Measurements from ENCODE around the gene TCF20.

TCF20 gene

DNA sequence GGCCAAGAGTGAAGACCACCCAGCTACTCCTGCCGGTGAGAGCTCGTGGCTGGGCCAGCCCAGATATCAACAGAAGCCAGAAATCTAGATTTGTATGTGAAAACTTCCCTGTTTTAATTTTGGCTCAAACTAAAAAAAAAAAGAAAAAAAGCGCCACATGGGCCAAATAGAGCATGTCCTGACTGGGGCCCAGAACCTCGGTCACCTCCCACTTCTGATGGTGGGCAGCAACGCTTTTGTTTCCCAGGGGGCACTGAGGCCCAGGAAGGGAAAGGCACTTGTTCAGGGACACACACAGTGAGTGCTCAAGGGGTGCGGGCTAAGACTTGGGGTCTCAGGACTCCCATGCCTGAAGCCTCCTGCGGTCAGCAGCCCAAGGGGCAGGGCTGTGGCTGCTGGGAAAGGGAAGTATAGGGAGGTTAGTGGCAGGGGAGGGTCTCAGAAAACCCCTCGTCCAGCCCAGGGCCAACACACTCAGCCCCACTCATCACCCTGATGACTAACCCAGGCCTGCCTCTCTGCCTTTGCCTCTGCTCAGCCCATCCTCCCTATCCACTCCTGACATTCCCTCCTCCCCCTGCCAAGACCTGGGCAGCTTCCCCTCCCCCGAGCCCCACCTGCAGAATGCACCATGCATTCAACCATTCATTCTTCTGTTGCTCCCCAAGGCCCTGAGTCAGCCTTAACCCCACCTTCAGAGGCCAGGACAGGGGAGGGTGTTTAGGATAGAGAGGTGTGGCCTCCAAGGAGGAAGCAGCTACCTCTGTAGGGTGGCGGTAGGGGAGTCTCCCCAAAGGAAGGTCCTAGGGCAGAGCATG, 30.0 kb upstream of the TCF20 start:
- no peak for FAIRE-seq

DNA sequence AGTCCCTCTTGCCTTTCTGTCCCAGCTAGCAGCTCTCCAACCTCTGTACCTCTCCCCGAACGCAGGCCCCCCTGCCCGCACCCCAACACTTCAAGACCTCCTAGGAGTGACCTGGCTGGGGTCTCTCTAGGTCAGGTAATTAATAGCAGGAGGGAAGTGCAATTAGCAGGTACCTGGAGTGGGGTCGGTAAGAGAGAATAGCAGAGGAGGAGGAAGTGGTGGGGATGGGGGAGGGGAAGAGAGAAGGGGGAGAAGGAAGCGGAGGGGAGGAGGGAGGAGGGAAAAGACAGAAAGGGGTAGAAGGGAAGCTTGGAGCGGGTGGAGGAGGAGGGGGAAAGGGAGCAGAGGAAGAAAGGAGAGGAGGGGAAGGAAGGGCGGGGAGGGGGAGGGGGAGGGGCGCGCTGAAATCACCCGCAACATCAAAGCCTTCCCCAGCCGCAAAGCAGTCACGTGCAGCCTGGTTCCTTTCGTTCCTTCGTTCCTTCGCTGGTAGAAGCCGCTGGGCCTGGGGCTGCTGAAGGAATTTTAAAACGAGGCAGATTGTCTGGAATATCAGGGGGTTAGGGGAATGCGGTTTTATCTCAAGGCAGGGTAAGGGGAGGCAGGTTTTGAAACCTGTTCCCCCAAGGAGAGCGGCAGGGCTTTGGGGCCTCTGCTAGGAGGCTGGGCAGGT, 29.3 kb upstream of the TCF20 start:
- FAIRE-seq = no peak

DNA sequence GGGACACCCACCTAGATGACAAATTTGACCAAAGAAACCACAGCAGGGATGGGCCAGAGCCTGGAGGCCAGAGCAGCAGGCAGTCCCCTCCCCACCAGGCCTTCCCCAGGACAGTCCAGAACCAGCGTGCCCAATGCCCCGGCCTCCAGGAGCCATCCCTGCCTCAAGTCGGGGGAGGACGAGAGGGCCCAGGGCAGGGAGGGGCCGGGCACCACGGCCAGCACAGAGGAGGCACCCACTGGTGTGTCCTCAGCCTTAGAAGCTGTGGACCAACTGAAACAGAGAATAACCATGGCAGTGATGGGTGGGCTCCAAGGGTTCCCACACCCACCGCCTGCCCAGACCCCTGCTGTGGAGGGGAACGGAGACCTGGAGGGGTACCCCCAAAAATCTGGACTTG, 28.3 kb upstream of the TCF20 start:
- FAIRE-seq = no peak

DNA sequence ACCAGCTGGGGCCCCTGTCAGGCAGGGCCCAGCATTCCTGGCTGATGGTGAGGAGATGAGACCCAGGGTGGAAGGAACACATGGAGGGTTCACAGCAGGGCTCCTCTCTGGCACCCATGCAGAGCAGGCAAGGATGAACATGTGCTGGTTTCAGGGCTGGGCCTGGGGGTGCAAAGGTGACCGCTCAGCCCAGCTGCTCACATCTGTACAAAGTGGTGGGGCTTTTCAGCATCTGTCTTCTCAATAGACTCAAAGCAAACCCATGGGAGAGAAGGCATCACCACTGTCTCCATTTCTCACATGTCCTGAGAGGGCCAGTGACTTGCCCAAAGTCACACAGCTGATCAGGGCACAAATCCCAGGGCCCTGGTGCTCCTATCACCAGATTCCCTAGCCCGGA, 27.3 kb upstream of the TCF20 start:
- FAIRE-seq = no peak

DNA sequence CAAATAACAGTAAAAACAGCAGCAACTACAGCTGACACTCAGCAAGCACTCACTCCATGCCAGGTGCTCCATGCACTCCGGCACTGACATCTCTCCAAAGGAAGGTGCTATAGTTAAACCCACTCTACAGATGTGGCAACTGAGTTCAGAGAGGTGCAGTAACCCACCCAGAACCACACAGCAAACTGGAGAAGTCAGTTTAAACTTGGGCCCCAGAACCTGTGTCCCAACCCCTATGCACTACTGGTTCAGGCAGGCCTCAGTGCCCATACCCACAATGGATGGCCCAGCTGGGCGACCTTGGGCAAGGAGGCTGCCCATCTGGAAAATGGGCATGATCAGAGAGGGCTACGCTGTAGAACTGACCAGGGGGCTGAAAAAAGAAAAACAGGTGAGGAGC, 26.4 kb upstream of the TCF20 start:
- no peak for FAIRE-seq

DNA sequence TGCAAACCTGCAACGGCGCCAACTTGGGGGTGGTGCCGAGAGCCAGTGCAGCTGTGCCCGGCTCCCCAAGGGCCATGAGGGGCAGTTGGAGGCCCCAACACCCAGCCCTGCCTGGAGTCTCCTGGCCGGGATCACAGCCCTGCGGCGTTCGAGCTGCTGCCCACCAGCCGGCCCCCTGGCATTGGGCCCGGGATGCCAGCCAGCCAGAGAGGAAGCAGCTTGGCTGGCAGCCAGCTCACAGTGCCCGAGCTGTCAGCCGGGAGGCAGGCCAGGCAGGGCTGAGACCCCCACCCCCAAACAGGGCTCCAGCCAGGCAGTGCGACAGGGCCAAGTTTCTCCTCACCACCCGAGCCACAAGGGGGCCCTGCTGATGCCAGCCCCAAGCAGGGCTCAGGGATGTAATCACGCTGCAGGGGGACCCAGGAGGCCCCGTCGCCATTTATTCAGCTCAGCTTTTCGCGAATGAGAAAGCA, 26.0 kb upstream of the TCF20 start:
- FAIRE-seq = no peak

DNA sequence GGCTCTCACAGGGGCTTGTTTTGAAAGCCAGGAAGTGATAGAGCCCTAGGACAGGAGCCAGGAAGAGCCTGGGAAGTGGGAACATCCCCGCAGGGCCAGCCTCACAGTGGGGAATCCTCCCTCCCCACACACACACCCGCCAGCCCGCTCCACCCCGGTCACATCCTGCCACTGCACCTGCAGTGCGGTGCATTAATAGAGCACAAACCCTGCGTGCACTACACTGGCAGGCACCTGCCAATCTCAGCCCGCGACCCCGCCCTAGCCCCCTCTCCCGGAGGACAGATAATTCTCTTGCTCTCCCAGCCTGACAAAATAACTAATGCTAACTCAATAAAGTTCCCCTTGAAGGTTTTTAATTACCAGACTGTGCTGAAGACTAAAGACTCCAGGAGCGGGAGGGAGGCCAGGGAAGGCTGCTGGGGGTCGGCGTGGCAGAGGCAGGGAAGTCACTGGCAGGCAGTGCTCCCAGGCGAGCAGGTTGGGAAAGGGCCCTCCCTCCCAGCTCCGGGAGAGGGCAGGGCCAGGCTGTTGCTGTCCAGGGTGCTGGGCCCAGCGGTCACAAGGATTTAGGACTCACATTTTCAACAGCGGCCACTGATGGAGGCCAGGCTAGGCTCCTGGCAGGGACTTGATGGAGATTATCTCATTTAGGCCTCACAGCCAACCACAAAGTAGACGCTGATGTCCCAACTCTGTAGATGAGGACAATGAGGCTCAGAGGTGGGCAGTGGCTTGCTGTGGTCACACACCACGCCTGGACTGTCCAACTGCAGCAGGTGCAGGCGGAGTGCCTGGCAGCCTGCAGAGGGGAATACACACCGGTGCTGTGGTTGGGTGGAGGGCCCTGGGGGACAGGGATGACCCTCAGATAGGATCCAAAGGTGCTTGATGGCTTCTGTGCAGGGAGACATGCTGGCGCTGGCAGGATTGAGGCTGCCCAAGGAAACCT, 23.9 kb upstream of the TCF20 start:
- FAIRE-seq = no peak

DNA sequence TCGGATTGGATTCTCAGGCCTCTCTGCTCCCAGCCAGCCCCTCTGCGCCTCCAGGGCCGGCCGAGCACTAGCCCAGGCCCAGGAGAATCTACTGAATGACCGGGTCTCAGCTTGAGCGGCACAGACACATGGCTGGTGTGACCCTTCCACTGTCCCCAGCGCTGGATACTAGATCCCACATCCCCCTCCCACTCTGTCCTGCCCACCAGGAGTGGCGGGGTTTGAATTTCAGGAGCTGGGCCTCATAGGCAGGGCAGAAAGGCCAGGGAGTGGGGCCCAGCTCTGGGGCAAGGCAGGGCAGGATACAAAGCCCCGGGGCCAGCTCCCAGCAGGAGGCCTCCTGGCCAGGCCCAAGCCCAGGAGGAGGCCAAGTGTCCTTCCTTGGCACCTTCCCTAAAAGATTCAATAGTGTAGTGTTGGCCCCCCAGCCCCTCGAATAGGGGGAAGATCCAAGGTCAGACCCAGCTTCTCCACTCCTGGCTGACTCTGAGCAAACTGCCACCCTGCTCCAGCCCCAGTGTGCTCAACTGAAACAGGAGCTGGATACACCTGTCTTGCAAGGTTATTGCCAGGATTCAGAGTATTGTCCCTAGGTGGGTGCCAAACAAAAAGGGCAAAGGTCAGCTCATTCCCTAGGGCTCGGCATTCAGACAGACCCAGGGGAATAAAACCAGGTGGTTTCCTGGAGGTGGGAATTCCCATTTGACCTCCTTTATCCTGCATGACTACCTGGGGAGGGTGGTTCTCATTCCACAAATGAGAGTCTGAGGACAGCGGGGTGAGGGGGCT, 22.5 kb upstream of the TCF20 start:
- no peak for FAIRE-seq

DNA sequence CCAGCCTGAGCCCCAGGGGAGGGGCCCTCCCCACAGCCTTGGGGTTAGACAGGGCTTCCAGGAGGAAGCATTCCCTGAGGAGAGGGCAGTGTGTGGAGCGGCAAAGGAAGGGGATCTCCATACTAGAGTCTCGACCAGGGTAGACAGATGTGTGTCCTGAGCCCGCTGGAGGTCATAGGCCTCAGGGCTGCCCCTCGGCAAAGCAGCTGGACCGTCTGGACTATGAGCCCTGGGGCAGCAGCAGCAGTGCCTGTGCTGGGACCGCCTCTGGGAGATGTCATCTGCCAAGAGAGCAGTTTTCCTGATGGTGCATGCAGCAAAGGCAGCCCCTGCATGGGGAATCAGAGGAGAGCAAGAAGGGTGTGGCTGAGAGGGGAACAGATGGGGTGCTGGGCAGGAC, 20.8 kb upstream of the TCF20 start:
- no peak for FAIRE-seq

DNA sequence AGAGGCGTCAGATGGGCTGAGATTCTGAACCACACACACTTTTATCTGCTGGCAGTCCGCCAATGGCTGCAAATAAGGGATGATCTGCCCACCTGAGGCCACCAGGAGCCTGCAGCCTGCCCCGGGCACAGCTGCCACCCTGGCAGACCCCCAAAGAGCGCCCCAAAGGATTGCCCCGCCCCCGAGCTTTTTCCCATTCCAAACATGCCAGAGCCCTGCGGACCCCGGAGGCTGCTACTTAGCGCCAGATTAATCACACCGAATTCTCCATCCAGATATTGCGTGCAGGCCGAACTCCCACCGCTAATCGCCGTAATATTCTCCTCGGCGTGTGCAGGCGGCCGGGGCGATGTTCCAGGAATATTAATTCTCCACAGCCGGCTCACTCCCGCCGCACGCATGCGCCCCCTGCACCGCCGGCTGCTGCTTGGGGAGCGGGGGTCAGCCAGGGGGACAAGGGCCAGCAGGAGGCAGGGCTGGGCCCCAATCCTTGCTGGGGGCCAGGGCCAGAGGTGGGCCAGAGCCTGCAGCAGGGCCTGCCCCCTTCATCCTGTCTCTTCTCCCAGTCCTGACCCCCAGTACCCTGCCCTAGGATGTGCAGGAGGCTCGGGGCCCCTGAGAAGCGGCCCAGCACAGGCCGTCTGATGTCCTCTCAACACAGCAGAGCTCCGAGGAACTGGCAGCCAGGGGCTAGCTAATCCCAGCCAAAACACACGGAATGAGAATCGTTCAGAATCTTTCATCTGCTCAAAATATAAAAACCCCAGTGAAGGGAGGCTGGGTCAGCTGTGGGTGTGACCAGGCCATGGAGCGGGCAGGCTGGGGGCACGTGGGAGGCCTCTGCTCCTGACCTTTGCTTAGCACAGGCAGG, 19.5 kb upstream of the TCF20 start:
- FAIRE-seq = no peak

DNA sequence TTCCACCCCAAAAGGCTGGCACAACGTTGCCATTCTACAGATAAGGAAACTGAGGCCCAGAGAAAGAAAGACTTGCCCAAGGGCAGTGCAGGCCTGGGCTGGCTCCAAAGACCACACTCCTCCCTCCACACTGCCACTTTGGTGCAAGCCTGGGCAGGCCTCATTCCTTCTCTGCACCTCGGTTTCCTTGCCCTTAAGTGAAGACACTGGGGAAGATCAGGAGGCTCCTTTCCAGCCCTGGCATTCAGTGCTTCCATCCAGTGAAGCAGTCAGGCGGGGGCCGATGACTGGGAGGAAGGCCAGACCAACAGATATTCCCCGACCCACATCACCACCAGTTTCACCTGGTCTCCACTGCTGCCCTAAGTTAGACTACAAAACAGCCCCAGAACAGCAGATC, 18.3 kb upstream of the TCF20 start:
- FAIRE-seq = no peak

DNA sequence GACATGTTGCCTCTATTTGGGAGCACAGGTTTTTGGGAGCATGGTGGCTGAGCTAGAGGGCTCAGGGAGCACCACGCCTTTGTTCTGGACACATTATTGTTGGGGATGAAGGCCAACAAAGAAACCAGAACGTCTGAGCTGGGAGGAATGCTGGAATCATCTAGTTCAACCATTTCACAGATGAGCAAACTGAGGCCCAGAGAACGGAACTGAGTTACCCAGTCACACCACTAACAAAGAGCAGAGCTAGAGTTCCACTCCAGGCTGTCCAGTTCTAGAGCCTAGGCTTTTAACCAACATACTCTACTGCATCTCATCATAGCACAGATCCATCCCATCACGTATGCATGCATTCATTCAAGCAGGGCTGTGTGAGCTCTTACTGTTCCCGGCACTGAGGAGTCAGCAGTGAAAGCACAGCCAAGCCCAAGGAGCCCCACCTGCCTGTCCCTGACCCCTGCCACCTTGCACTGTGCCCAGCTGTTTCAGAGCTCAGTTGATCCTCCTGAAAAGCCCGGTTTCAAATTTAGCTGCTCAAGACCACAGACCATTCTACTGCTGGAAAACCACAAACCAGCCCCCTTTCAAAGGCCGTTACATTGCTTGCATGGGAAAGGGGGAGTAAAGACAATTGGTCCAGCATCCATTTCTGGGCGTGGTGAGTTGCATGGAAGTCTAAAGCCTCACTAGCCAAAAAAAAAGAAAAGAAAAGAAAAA, 16.9 kb upstream of the TCF20 start:
- no peak for FAIRE-seq

DNA sequence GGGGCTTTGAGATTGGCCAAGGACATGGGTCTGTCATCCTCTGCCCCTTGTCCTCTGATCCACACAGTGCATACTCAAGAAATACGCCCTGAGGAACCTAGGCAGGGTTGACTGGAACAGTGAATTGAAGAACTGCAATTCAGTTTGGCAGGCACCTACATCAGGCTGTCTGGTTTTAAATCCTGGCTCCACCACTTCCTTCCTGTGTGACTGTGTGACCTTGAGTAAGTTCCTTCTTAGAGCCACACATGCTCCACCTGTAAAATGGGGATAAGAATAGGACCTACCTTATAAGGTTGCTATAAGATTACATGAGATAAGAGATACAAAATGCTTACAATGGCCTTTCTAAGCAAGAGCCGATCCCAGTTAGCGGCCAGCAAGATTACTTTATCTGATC, 15.8 kb upstream of the TCF20 start:
- no peak for FAIRE-seq

DNA sequence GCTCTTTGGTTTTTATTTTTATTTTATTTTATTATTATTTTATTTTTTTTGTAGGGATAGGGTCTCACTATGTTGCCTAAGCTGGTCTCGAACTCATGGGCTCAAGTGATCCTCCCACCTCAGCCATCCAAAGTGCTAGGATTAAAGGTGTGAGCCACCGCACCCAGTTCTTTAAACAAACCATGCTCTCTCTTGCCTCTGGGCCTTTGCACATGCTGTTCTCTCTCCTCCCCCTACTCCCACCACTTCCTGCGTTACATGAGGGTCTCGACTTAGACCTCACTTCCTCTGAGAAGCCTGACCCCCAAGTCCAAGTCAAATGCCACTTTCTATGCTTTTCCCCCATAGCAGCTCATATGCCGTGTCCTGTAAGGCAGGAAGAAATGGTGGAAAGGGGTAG, 15.2 kb upstream of the TCF20 start:
- FAIRE-seq = no peak

DNA sequence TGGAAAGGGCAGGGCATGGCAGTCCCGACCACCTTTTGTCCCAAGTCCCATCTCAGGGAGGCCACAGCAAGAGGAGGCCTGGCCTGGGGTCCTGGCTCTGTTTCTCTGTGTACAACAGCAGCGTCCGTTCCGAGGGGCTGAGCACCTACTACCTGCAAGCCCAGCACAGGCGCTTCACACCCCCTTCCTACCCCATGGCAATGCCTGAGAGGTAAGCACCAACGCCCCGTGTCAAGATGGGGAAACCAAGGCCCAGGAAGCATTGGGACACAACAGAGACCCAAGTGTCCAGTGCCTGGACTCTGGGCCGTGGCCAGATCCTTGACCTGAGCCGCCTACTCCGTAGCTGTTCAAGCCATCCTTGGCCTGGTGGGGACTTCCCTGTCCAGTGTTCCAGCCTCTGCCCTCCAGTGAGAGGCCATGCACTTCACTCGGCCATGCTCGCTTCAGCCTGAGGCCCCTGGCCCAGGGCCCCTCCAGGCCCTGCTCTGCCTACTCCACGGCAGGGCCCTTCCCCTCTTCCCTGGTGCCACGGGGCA, 14.3 kb upstream of the TCF20 start:
- FAIRE-seq = no peak

DNA sequence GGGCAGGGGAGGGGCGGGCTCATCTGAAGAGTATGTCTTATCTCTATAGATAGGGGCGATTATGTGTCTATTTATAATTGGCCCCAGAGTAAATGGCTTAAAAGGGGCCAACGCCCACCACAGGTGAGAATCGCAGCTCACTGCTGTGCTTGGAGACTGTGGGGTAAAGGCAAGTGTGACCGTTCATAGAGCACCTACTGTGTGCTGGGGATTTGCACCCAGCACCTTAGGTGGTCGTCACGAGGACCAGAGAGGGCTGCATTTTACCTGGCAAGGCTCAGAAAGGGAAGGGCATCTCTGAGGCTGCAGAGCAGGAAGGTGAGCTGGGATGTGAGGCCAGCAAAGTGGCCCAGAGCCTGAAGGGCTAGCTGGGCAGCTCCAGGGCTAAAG, 13.7 kb upstream of the TCF20 start:
- FAIRE-seq = no peak

DNA sequence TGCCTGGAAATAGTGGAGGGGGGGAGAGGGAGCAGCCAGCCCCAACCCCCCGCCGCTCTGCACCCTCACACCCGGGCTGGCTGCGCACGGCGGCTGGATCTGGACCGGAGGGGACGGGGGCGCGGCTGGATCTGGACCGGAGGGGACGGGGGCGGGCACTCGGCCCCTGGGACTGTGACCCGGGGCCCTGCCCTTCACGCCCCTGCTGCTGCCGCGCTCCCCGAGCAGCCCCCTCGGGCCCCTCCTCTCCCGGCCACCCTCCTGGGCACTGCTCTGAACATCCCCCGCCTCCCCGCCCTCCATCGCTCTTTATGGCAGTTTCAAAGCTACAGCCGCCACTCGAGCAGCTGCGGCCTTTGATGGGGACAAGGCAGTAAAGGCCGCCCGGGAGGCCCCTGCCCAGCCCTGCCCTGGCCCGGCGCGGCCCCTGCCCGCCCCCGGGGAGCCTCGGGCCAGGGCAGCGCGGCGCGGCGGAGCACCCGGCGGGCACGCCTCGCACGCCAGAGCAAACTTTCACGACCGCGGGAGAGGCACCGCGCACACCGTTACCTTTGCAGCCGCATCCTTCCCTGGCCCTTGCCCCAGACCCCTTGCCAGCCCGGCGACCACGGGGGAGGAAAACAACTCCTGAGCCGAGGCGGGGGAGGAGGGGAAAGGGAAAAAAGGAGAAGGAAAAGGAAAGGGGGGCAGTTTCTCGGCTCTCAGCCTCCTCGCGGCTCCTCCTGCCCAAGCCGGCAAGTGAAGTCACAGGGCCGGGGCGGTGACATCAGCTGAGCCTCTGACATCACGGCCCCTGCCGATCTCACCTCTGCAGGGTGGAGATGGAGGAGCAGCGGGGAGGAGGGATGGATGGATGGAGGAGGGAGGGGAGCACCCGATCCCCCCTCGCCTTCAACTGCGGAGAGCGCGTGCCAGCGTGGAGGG, 13.1 kb upstream of the TCF20 start:
- no peak for FAIRE-seq

DNA sequence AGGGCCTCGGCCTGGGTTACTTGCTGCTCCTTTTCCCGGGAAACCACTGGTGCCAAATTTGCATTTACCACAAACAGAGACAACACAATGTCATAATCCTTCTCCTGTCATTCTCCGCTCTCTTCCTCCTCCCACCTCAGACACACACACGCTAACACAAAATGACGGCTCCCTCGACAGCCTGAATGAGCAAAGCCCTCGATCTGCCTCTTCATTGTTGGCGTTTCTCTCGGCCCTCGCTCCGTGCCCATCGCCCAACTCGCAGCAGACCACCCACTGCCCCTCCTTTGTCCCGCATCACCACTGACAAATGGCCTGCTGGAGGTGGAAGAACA, 12.5 kb upstream of the TCF20 start:
- no peak for FAIRE-seq

DNA sequence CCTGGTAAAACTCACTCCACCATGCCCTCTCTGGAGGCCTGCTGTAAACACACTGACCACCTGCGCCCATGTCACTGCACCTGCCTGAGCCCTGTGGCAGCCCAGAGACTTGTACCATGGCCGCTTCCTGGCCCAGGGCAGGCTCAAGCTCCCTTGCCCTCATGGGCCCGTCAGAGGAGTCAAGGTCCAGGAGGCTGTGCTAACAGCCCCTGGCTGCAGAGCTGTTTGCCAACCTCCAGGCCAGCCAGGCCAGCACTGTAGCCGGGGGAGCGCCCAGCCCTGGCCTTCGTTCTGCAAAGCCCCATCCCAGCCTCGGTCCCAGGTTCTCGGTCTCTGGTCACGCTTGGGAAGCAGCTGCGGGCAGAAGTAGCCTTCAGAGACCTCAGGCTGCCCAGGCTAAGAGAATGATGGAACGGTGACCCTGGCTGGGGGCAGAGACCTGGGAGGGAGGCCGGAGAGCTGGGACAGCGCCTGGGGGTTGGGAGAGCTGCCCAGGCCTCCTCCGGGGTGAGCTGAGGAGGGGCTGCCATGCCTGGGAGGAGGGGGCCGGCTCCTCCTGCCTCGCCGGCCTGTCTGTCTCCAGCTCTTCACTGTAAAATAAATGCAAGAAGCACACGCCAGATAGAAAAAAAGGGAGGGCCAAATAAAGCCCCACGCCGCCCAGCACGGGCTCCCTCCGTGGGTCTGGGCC, 11.9 kb upstream of the TCF20 start:
- no peak for FAIRE-seq
